GM19239 (cell line): ENCODE results near the gene SELL.
"Not testable (repeated sequence)": the region's sequence is repeated elsewhere in the genome, so short reads cannot be mapped to it uniquely, and the experiment has no call there.

Experiments
- DNase-seq: peaks from one replicate; pipeline ENCODE4 v3.0.0; 2011; ENCODE audit warnings: low spot score; ENCODE audit not compliant: insufficient read length
- FAIRE-seq: peaks from 2 replicates; lab custom pipeline; 2011; peaks lifted over from hg19 to GRCh38; lab: Jason Lieb, UNC

The SELL gene

GRCh38 chr1:169711469-169712308, at the start of gene SELL:
Gene SELL, minus strand, starts transcription at chr1:169711620. Its CDS starts 122 bp downstream, at chr1:169711498.
- FAIRE-seq (peak; percentile 99), DNase-seq (peak; percentile 54)

- FAIRE-seq, result no peak
- DNase-seq, result no peak
Measured at GRCh38 chr1:169759038-169759437, 47.6 kb upstream of the SELL start.

- FAIRE-seq, result no peak
- no peak for DNase-seq
Measured at GRCh38 chr1:169753549-169753948, 42.1 kb upstream of the SELL start.

- FAIRE-seq (no peak), DNase-seq (no peak)
Measured at GRCh38 chr1:169750041-169750440, 38.6 kb upstream of the SELL start.

GRCh38 chr1:169746550-169746949, 35.1 kb upstream of the SELL start:
- DNase-seq, result no peak
- no peak for FAIRE-seq

GRCh38 chr1:169745015-169745861, 33.8 kb upstream of the SELL start:
- no peak for FAIRE-seq
- DNase-seq, result no peak

- FAIRE-seq, result no peak
- DNase-seq, result no peak
Measured at GRCh38 chr1:169741666-169742394, 30.4 kb upstream of the SELL start.

GRCh38 chr1:169739980-169740379, 28.6 kb upstream of the SELL start:
- no peak for FAIRE-seq

GRCh38 chr1:169733924-169734323, 22.5 kb upstream of the SELL start, which contains the start of gene SELE:
Gene SELE, minus strand, starts transcription at chr1:169734079. Its CDS starts 467 bp downstream, at chr1:169733612.
- no peak for FAIRE-seq

More at GRCh38 chr1:169739980-169740379, 28.6 kb upstream of the SELL start:
- no peak for DNase-seq

GRCh38 chr1:169731446-169731845, 20.0 kb upstream of the SELL start:
- no peak for DNase-seq
- no peak for FAIRE-seq

More at GRCh38 chr1:169733924-169734323, 22.5 kb upstream of the SELL start, which contains the start of gene SELE:
- no peak for DNase-seq

- DNase-seq (no peak), FAIRE-seq (no peak)
Measured at GRCh38 chr1:169729991-169730390, 18.6 kb upstream of the SELL start.

GRCh38 chr1:169727307-169727706, 15.9 kb upstream of the SELL start:
- FAIRE-seq, result no peak

GRCh38 chr1:169726851-169727250, 15.4 kb upstream of the SELL start:
- FAIRE-seq, result no peak

More at GRCh38 chr1:169727307-169727706, 15.9 kb upstream of the SELL start:
- DNase-seq, result no peak

GRCh38 chr1:169725930-169726329, 14.5 kb upstream of the SELL start:
- no peak for DNase-seq
- FAIRE-seq, result no peak

More at GRCh38 chr1:169726851-169727250, 15.4 kb upstream of the SELL start:
- no peak for DNase-seq

GRCh38 chr1:169724168-169724567, 12.7 kb upstream of the SELL start:
- no peak for DNase-seq
- FAIRE-seq, result no peak

- FAIRE-seq (no peak), DNase-seq (no peak)
Measured at GRCh38 chr1:169723763-169724162, 12.3 kb upstream of the SELL start.

- FAIRE-seq (no peak), DNase-seq (no peak)
Measured at GRCh38 chr1:169722779-169723178, 11.4 kb upstream of the SELL start.

GRCh38 chr1:169715100-169715499, 3.7 kb upstream of the SELL start:
- DNase-seq, FAIRE-seq: not testable (repeated sequence)

- DNase-seq, FAIRE-seq: not testable (repeated sequence)
Measured at GRCh38 chr1:169713090-169713489, 1.7 kb upstream of the SELL start.

GRCh38 chr1:169712309-169712631, 850 bp upstream of the SELL start:
- DNase-seq (no peak), FAIRE-seq (no peak)
